Measurements from ENCODE around the gene ZNF571. TPM values are rescaled to one million over a fixed set of nuclear protein-coding genes. Genes with fewer than 3 reads are reported as not detected.

ZNF571 gene
- total RNA-seq, 1 donor from 2014 or later = 1.4 TPM

GRCh38 chr19:37519890-37520289 lies 74.7 kb downstream of the ZNF571 start:
- DNase-seq (ENCODE audit: low spot score) = no peak
- Mint-ChIP-seq H3K9me3 (peaks cover 63% of the 10 kb centered on the region), H3K27ac (no peak overlapping the region), H3K4me1 (ENCODE audit: low read depth) (no peaks in the 10 kb centered on the region), H3K36me3 (ENCODE audit: low read depth) (no peaks in the 10 kb centered on the region), H3K4me3 (no peak overlapping the region), H3K27me3 (ENCODE audit: insufficient read depth) (no peaks in the 10 kb centered on the region)
- intact Hi-C loops (cut with micrococcal nuclease) = no loop called here

Other genes with a start within 250 kb of the ZNF571 start
- 3.9 and 4.5 TPM in 2 replicates for gene ZNF527, start 223.7 kb downstream of the ZNF571 start, total RNA-seq
- gene ZNF569, start 127.3 kb downstream of the ZNF571 start, total RNA-seq = 2.7 and 3.7 TPM in 2 replicates
- gene ZNF570, start 125.4 kb downstream of the ZNF571 start, total RNA-seq = 2.1 and 2.8 TPM in 2 replicates
- 0.39 and 0.44 TPM in 2 replicates for gene ZNF793, start 87.9 kb downstream of the ZNF571 start, total RNA-seq
- 0.39 and 0.70 TPM in 2 replicates for gene ZNF540, start 84 bp upstream of the ZNF571 start, total RNA-seq
- gene ZFP30, start 60.7 kb upstream of the ZNF571 start, total RNA-seq = 9.6 and 10.1 TPM in 2 replicates
- 1.9 and 2.4 TPM in 2 replicates for gene ZNF607, start 125.0 kb upstream of the ZNF571 start, total RNA-seq
- 3.7 and 5.6 TPM in 2 replicates for gene ZNF573, start 184.8 kb upstream of the ZNF571 start, total RNA-seq